SK-N-DZ (cell line): Measurements from ENCODE around the gene BMP5.

Experiments used
- DNase-seq: peaks from one replicate; pipeline ENCODE4 v3.0.0-alpha.2; 2015; ENCODE audit warnings: low spot score

BMP5 gene

DNA sequence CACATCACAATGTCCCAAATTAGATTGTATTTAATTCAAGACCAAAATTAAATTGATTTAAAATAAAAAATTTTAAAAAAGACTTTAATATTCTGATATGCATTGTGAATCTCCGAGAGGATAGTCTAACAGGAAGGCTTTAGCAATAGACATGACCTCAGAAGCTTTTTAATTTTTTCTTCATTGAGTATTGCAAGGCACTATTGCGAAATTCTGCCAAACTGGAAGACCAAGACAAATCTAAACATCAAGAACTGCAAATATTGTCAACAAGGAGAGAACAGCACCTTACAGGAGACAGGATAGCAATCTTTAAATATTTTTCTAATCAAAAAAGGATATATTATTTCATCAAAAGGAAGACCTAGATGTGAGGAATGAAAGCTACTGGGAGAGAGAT is 56.9 kb downstream of the BMP5 start:
- no peak for DNase-seq

DNA sequence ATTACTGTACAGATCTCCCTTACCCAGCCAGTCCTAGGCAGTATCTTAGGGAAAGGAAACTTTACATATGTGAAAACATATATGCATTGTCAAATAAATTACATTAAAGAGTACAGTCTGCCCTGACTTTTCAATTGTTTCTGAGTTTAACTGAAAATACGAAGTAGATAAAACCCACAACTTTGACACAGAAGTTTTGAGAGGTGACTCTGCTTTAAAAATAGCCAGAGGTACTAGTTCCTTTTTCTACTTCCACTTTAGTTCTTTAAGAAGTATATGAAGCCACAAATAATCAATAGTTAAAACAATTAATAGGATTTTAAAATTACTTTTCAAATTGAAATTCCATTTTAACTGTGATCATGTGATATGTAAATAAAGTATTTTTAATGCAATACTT is 62.9 kb downstream of the BMP5 start:
- no peak for DNase-seq

DNA sequence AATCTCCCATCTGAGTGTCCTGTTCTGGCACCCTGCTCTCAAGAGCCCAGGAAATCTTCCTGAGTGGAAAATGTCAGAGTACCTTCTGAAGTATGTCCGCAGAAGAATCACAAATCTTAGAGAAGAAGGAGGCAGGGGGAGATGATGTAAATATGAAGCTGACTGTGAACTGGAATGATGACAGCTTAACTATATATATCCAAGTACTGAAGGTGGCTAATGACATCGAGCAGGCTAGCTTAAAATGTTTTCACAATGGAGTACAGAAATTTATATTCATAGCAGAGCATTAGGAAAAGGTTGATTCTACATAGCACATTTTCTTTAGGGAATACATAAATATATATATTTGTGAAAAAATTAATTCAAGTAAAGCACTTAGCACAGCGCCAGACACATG is 64.3 kb downstream of the BMP5 start:
- DNase-seq = no peak

DNA sequence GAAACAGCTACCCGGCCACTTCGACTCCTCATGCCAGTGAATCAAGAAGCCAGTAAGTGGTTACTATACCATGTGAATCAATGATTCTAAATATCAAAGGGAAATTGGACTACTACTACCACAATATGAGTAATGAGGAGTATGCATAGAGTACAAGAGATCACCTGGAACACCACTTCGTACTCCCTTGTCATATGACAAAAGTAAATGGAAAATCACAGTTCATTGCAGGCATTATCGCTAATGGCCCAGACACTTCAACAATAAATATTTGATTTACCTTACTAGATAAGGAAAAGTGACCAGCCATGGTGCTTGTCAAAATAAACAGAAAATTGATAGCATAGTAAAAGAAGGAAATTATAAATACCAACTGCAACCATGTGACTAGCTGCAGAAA is 73.1 kb downstream of the BMP5 start:
- DNase-seq = no peak

DNA sequence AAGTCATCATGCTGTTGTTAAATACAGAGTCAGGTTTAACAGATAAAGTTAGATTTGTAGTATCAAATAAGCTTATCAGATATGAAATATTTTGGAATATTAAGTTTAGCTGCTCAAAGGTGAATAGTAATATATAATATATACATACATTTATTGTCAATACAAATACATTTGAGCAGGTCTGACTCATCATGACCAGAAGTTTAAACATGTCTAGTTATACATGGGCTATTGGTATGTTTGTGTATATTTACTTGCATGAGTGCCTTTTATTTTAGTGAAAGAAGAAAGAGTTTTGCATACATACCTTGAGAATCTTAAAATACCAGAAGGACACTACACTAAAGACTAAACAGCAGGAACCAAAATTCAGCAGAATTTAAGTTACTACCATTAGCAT is 76.8 kb downstream of the BMP5 start:
- DNase-seq = no peak

DNA sequence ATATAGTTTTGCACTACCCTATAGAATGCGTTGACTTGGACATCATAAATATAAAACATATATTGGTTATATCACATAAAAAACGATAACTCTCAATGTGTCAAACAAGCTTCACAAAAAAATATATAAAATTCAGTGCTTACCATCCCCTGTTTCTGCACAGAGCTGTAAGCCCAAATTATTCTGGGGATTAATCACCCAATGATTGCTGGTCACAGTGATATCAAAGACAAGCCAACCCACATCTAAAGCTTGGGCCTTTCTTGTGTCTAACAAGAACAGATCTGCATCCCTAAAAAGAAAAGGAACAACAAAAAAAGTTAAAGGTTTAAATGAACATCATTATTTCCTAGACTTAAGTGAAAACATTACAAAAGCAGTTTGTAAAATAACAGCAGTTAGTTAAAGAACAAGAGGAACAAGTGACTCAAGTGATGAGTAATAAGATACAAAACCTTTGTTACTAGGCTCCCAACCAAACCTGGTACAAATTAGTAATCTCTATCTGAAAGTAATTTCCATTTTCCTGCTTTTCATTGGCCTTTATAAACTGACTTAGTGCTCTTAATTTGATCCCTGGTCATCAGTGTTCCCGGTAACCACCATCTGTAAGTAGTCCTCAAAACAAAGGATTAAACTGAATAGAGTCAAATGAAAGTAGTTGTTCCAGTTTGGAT is 81.1 kb downstream of the BMP5 start:
- no peak for DNase-seq

DNA sequence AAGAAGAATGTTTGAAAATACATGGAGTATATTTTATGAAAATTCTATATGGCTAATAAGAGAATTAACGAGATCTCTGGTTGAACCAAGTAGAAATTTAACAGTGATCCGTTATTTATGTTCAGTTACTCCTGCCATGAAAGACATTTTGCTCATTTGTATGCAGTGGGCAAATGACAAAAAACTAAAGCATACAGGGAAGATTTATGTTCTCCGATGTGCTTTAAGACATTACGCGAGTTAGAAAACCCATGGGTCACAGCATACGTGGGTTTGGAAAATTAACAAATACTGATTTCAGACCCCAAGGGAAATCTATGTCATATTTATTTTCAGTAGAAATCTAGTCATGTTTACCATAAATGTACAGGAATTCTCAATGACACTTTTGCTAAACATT is 90.1 kb downstream of the BMP5 start:
- no peak for DNase-seq

DNA sequence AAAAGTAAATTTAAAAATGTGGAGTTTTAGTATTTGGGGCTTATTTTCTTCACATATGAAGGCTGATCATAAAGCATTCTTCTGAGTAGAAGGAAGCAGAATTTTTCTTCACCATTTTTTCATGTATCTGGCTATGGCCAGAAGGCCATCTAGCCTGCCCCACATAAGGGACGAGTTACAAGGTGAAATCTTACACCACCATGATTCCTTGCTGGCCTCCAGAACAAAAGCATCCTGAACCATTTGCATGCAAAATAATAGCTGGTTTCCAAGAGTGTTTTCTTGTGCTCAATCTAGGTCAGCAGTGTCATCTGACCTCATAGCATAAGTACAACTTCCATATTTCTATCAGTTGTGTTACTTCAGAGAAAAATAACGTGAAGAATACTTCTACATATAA is 93.1 kb downstream of the BMP5 start:
- no peak for DNase-seq

DNA sequence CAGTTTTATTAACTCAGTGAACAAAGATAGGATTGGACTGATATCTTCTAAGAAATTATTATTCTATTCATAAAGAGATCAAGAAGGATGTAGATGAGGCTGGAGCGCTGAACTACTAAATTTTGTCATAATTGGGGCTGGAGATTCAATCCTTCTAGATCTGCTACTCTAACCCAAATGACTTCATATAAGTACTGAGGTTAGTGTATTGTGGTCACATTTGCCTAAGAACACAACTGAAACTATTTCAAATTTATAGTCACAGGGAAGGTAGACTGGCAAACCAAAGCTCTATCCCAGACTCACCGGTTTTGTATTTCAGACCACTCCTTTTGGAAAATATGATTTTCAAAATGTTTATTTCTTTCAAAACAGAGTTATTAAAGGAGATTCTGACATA is 96.7 kb downstream of the BMP5 start:
- no peak for DNase-seq

DNA sequence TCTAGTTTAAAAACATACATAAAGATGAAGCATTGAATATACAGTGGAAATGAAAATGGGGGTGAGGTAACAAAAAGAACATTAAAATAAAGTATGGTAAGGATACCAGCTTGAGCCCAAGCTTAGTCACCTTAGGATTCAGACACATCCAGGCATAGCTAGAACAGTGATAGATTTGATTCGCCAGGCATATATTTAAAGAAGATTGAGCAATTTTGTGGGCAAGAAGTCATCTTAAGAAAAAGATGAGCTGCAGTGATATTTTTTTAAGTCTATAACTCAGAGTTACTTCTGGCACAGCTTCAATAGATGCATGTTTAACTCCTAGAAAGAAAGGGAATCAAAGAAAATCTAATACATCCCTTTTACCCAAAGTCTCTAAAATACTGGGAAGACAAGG is 97.9 kb downstream of the BMP5 start:
- no peak for DNase-seq

DNA sequence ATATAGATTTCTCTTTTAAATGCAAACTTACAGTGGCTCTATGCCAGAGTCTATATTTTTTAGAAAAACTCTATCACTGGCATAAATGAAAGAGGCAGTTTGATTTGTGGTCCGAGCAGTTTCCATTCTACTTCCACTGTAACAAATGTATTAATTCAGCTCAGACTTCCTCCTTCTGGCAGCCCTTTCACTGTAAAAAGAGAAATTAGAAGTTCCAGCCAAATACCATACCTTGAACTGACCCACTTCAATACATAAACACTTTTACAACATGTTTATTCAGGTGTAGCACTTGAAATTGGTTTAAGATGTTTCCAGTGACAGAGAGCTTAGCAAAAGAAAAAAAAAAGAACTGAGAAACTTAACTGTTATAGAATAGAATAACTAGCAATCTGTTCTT is 99.3 kb downstream of the BMP5 start:
- DNase-seq = no peak

DNA sequence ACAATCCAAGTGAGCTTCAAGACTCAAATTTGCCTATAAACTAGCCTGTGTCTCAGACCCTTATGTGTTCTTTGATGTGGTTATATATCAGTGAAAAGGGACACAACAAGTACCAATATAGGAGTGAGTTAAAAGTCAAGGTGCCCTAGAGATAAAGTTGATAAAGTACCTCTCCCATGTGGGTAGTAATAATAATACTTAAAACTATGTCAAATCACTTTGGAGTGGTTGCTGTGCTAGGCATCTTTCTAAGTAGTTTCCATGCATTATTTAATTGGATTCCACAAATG is 100.4 kb downstream of the BMP5 start:
- DNase-seq = no peak

DNA sequence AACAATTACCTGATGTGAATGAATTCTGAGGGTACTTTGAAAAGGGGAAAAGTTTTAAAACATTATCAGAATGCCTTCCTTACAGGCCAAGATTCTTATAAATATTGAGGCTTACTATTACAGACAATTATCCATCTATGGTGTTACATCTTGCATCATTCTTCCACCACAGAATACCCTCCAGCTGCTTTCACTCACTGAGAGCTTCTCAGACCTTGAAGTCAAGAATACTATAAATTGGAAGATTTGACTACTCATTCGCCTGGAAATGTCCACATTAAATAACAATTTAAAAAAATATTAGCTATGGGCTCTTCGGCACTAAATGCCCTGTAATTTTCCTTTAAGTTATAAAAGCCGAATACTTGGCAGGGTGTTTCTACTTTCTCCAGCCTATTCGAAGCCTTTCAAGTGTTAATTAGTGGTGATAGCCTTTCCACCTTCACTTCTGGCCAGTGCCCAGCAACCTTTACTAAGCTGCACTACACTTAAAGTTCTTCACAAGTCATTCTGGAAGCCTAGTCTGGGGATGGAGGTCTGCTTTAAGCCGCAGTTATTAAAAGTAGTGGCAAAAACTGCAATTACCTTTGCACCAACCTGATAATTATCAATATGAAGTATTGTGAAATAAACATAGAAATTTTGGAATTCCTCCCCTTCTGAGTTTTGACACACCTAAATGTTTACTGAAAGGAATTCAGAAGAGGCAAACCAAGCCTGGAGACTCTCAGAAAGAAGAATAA is 100.9 kb downstream of the BMP5 start:
- DNase-seq = no peak

DNA sequence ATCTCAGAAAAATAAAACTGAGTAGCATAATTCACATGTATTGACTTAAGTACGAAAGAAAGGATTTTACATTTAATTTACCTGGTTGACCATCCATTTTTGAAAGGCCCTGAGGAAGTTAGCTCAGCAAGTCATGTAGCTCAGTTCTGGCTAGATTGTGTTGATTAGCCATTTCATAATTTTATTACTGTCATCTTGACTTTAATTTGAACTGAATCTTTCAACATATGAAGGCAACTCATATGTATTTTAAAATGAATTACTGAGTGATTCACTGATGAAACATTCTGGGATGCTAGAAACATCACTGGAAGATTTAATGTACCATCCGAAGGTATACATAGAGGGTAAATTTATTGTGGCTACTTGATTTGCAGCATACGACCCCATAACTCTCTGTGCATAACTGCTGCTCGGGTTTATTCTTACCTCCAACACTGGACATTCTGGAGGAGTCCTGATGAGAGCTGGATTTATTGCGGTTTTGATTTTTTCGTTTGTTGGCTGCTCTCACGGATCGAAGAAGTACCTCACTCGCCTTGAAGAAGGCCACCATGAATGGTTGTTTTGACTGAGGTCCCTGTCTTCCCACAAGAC is 101.7 kb downstream of the BMP5 start:
- peak; percentile 62 for DNase-seq

DNA sequence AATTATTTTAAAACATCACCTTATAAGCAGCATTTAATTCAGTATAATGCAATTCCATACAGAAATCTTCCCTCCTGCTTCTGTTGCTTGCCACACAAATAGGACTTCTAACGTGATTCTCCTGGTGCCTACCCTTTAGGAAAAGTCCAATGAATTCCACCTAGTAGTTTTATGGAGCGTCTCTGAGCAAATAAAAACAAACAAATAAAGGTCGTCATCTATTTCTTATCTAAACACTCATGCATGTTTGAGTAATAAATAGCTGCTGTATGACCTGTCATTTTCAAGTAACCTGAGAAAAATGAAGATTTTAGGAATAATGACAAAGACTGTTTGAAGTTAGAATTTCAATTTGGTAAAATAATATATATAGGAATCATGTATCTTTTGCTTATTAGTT is 102.7 kb downstream of the BMP5 start:
- DNase-seq = no peak

DNA sequence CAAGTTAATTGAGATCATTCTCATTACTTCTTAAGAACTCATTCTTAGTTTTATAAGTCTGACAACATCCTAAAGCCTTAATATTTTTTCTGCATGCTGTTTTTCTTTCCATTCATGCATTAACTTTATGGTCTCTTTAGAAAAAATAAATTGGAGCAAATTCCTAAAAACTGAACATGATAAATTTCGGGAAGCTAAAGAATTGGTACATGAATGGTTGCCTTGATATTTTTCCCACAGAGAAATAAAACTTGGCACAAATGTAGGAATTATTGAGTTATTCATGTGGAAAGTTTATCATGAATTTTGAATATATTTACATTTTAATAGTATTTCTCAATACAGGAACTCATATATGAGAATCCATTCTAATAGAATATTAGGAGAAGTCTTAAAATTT is 115.9 kb downstream of the BMP5 start:
- DNase-seq = no peak

DNA sequence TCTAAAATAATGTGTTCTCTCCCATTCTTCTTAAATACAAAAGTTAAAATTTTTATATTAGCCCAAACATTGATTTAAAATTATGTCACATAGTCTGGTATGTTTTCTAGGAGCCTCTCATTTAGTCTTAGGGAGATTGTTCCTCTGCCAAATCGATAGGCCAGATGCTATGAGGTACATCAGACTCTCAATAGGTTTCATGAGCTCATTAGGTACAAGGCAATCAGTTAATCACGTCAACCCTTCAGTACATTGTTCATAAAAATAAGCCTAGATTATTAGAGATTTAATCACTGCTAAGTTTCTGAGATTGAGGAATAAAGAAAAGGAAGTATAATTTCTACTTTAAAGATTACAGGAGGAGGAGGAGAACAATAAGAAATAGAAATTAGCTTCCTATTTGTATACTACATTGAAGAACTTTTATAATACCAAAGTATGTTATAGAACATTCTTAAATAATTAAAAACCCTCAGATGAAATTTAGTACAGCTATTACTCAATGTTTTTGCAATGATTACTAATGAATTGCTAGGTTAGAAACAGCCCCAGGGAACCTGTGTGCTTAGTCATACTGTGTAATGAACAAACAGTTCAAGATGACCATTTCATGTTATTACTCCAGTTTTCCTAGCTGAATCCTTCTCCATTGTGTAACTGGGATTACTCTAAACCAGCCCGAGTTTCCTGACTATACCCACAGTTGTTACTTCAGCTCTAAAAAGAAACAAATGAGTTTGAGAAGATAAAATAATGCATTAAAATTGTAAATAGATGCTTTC is 117.0 kb downstream of the BMP5 start:
- no peak for DNase-seq

DNA sequence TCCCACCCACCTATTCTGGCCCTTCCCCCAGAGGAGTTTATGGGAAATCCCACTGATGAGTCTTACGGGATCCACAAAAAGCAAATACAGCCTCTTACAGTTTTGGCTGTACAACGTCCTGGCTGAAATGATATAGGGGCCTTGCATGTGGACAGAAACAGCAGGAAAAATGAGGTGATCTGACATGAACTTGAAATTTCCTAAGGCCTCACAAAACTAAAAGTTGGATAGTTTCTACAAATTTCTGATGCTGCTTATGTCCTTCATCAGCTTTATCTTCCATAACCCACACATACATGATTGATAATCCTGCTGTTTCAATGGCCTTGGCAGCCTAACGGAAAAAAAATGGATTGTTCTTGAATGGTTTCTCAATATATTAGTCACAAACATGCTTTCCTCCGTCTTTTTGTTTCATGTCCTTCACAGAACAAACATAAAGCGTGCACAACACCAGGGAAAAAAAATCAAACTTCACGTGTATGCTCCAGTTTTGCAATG is 118.8 kb downstream of the BMP5 start:
- DNase-seq = no peak

DNA sequence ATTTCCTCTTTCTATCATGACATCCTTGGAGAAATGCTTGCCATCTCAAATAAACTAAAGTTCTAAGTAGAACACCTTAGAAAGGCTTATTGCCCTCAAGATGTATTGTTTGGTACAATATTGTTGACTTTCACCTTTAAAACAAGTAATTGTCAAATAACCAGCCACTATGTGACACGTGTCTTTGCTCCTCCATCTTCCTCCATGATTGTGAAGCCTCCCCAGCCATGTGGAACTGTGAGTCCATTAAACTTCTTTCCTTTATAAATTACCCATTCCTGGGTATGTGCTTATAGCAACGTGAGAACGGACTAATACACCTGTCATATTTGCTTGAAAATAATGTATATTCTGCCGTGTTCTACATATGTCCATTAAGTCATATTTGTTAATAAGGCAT is 126.5 kb downstream of the BMP5 start:
- no peak for DNase-seq

DNA sequence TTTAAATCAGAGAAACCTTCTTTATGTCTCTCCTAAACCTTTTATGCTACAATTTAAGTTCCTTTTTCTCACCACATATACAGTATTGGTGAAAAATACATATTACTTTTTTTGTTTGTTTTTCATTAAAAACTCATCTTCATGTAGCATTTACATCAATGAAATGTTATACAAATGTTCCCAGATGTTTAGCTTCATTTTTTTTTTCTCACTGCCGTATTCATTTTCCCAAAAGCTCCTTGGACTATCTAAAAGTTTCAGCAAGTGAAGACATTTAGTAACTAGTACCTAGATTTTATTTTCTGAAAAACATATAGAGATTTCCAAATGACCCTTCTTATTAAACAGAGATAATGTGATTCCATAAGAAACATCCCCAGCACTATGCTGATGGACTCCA is 128.9 kb downstream of the BMP5 start:
- no peak for DNase-seq

DNA sequence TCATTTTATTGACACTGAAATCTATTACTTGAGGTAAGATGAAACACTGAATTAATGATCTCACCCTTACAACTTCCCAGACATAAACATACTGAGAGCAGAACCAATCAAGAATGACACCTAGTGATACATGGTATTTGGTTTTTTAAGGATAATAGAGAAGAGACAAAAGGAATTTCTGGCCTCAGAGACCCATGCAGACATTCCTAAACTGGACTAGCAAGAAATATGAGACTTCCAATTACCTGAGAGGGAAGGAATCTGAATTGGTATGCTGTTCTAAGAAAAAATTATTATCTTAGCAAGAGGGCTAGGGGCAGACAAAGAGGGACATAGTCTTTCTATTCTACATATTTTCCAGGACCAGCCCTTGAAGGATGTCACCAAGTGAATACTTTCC is 141.1 kb downstream of the BMP5 start:
- DNase-seq = no peak

DNA sequence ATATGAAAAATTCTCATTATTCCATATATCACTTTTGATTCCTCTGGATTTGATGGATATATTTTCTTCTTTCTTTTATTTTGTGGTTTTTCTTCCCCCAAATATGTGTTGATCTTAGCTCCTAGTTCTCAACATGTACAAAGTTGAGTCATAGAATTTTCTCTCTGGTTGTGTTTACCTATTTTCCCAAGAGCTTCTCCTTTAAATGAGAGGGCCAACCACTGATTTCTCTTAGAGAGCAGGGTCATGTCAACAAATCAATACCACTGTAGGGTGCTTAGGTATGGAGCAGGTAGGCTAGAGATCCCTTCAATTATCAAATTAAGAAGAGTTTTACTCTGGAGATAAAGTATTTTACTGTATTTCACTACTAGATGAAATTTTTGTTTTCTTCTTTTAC is 145.7 kb downstream of the BMP5 start:
- no peak for DNase-seq

DNA sequence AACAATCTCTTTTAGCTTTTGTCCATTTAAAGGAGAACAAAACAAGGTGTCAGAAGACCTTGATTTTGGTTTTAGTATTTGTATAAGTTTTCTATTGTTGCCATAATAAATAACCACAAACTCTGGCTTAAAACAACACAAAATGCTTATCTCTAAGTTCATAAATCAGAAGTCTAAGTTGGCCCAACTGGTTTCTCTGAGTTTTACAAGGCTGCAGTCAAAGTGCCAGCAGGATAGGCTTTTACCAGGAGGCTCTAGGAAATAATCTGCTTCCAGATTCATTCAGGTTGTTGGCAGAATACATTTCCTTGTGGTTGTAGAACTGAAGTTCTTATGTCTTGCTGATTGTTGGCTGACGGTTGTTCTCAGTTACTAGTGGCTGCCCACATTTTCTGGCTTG is 149.2 kb downstream of the BMP5 start:
- DNase-seq = no peak
